Liver (tissue), 9 donors: ENCODE data around the gene TSKU. TPM values are rescaled to one million over a fixed set of nuclear protein-coding genes. Genes with fewer than 3 reads are reported as not detected.

ENCODE experiments used
- DNase-seq: peaks from one replicate; pipeline ENCODE4 v3.0.0-alpha.2; 2017; ENCODE audit warnings: low spot score
- H3K27ac ChIP-seq, 2 donors: one replicate each; pipeline ENCODE4 v1.7.0; 2013; ENCODE audit warnings: inconsistent platforms in 2 of 2, low read length in 2 of 2, control low read depth in 1 of 2, low read depth in 1 of 2, mild to moderate bottlenecking in 1 of 2
- H3K27me3 ChIP-seq, 4 donors: one replicate each; pipeline versions ENCODE4 v1.6.1 to v1.7.0; 2013; ENCODE audit warnings: low read length in 3 of 4, inconsistent platforms in 1 of 4, mild to moderate bottlenecking in 1 of 4, moderate library complexity in 1 of 4; ENCODE audit not compliant: control insufficient read depth in 4 of 4, insufficient read depth in 4 of 4
- H3K36me3 ChIP-seq, 4 donors: one replicate each; pipeline versions ENCODE4 v1.6.1 to v1.7.0; 2013; ENCODE audit warnings: low read length in 3 of 4, mild to moderate bottlenecking in 3 of 4, low read depth in 1 of 4, moderate library complexity in 1 of 4; ENCODE audit not compliant: control insufficient read depth in 4 of 4, insufficient read depth in 3 of 4
- H3K4me1 ChIP-seq, 4 donors: one replicate each; pipeline versions ENCODE4 v1.6.1 to v1.7.0; 2013; ENCODE audit warnings: low read length in 3 of 4, mild to moderate bottlenecking in 3 of 4, moderate library complexity in 1 of 4; ENCODE audit not compliant: control insufficient read depth in 4 of 4, insufficient read depth in 4 of 4
- H3K4me3 ChIP-seq, 3 donors: one replicate each; pipeline versions ENCODE4 v1.6.1 to v1.7.0; 2013; ENCODE audit warnings: low read length in 3 of 3, control low read depth in 1 of 3, low read depth in 1 of 3, mild to moderate bottlenecking in 1 of 3
- H3K9ac ChIP-seq, 2 donors: one replicate each; pipeline ENCODE4 v1.7.0; 2013; ENCODE audit warnings: low read length in 2 of 2, mild to moderate bottlenecking in 2 of 2, moderate library complexity in 2 of 2, control low read depth in 1 of 2, low read depth in 1 of 2
- H3K9me3 ChIP-seq, 4 donors: one replicate each; pipeline versions ENCODE4 v1.6.1 to v1.7.0; 2013; ENCODE audit warnings: low read length in 3 of 4; ENCODE audit not compliant: control insufficient read depth in 4 of 4
- ATF3 ChIP-seq: IDR thresholded peaks from 2 replicates; pipeline ENCODE4 v1.6.1; 2016; ENCODE audit warnings: antibody characterized with exemption
- CTCF ChIP-seq: fragments of 150-350 bp; IDR thresholded peaks from 2 replicates; pipeline ENCODE4 v1.5.1; 2017; ENCODE audit warnings: improper control_type of control experiment, low read depth, low read length; ENCODE audit not compliant: missing input control
- EGR1 ChIP-seq, 2 donors: IDR thresholded peaks; 2 replicates each; pipeline ENCODE4 v1.6.1; 2016 to 2018; ENCODE audit warnings: antibody characterized with exemption in 2 of 2, low read depth in 2 of 2
- FOXA1 ChIP-seq: IDR thresholded peaks from 2 replicates; pipeline ENCODE4 v1.6.1; 2016; ENCODE audit warnings: antibody characterized with exemption
- FOXA2 ChIP-seq: IDR thresholded peaks from 2 replicates; pipeline ENCODE4 v1.6.1; 2016; ENCODE audit warnings: antibody characterized with exemption
- GABPA ChIP-seq, 2 donors: IDR thresholded peaks in 1 of 2; conservative IDR thresholded peaks in 1 of 2; 2 replicates each; pipeline ENCODE4 v1.6.1; 2016; ENCODE audit warnings: antibody characterized with exemption in 2 of 2, mild to moderate bottlenecking in 1 of 2, moderate library complexity in 1 of 2
- HNF4A ChIP-seq, 2 donors: conservative IDR thresholded peaks; 2 replicates each; pipeline ENCODE4 v1.6.1; 2016; ENCODE audit warnings: antibody characterized with exemption in 2 of 2, mild to moderate bottlenecking in 2 of 2
- HNF4G ChIP-seq: IDR thresholded peaks from 2 replicates; pipeline ENCODE4 v1.6.1; 2016; ENCODE audit warnings: antibody characterized with exemption
- JUND ChIP-seq, 2 donors: IDR thresholded peaks; 2 replicates each; pipeline ENCODE4 v1.6.1; 2016; ENCODE audit warnings: antibody characterized with exemption in 2 of 2
- MAX ChIP-seq: IDR thresholded peaks from 2 replicates; pipeline ENCODE4 v1.6.1; 2016; ENCODE audit warnings: antibody characterized with exemption
- NR2F2 ChIP-seq: IDR thresholded peaks from 2 replicates; pipeline ENCODE4 v1.6.1; 2016; ENCODE audit warnings: antibody characterized with exemption
- RAD21 ChIP-seq, 2 donors: IDR thresholded peaks; 2 replicates each; pipeline ENCODE4 v1.6.1; 2016; ENCODE audit warnings: antibody characterized with exemption in 2 of 2, mild to moderate bottlenecking in 2 of 2
- REST ChIP-seq: IDR thresholded peaks from 2 replicates; pipeline ENCODE4 v1.6.1; 2016; ENCODE audit warnings: antibody characterized with exemption, mild to moderate bottlenecking
- RXRA ChIP-seq, 2 donors: IDR thresholded peaks; 2 replicates each; pipeline ENCODE4 v1.6.1; 2017 to 2018; ENCODE audit warnings: antibody characterized with exemption in 2 of 2, mild to moderate bottlenecking in 1 of 2
- SP1 ChIP-seq: IDR thresholded peaks from 2 replicates; pipeline ENCODE4 v1.6.1; 2018; ENCODE audit warnings: antibody characterized with exemption, mild to moderate bottlenecking
- TAF1 ChIP-seq: conservative IDR thresholded peaks from 2 replicates; pipeline ENCODE4 v1.6.1; 2016; ENCODE audit warnings: antibody characterized with exemption, mild to moderate bottlenecking
- YY1 ChIP-seq: IDR thresholded peaks from 2 replicates; pipeline ENCODE4 v1.6.1; 2016; ENCODE audit warnings: antibody characterized with exemption, mild to moderate bottlenecking
- ZBTB33 ChIP-seq: IDR thresholded peaks from 2 replicates; pipeline ENCODE4 v1.6.1; 2016; ENCODE audit warnings: antibody characterized with exemption
- WGBS: extraction: QIAGEN DNeasy Blood & Tissue Kit; methylation state at CpG from one replicate; pipeline ENCODE4 v1.1.7; 2013; 5-methylcytosine and 5-hydroxymethylcytosine counted together
- polyA plus RNA-seq, 2 donors: library from polyadenylated mRNA; stranded (reverse) in 1 of 2; unstranded in 1 of 2; fragments of 200-250 nt in 1 of 2; fragments of >200 nt in 1 of 2; fragmentation: Nextera tagmentation in 1 of 2; extraction: Ambion mirVana in 1 of 2; gene quantifications; one replicate each; pipeline versions ENCODE4 v1.2.1 to v1.2.3, GENCODE V29; 2013 to 2015
- total RNA-seq, 2 donors: library from RNA; depleted of rRNA; stranded (reverse); fragments of >200 nt; gene quantifications; one replicate each; pipeline ENCODE4 v1.2.3, GENCODE V29; 2014
- donor health status: healthy.
- donor health status: healthy.
- donor health status: healthy.
- donor health status: healthy.
- donor health status: healthy.

Gene TSKU
- total and polyA plus RNA-seq, 4 donors, result 3.3 to 492 (median 46.0) TPM

GRCh38 chr11:76734456-76735420 is 48.4 kb upstream of the TSKU start:
- no peak for TF ChIP-seq SP1
- no peak for TF ChIP-seq JUND (IDR thresholded peaks at IDR 0.05)
- TF ChIP-seq ZBTB33, result no peak
- no peak for TF ChIP-seq TAF1
- TF ChIP-seq GABPA (IDR thresholded peaks at IDR 0.05 in 1 of 2, conservative IDR thresholded peaks at IDR 0.05 in 1 of 2), result no peak
- no peak for TF ChIP-seq CTCF
- no peak for TF ChIP-seq EGR1 (IDR thresholded peaks at IDR 0.05; ENCODE audit: low read depth in 2 of 2)
- TF ChIP-seq HNF4G, result no peak
- TF ChIP-seq HNF4A (conservative IDR thresholded peaks at IDR 0.05), result no peak
- no peak for TF ChIP-seq MAX
- no peak for TF ChIP-seq ATF3
- TF ChIP-seq YY1, result no peak
- TF ChIP-seq FOXA2, result no peak
- TF ChIP-seq NR2F2, result no peak
- TF ChIP-seq RAD21 (IDR thresholded peaks at IDR 0.05), result no peak
- no peak for TF ChIP-seq REST
- no peak for TF ChIP-seq FOXA1
- no peak for TF ChIP-seq RXRA (IDR thresholded peaks at IDR 0.05)

More at GRCh38 chr11:76734456-76735420, 48.4 kb upstream of the TSKU start:
- no peak overlapping the region for H3K9ac ChIP-seq
- H3K36me3 ChIP-seq, result no peaks in the 10 kb centered on the region
- no peak for DNase-seq
- no peaks in the 10 kb centered on the region for H3K9me3 ChIP-seq
- WGBS, result 84% methylated on average over 12 of the region's 12 CpGs
- H3K27me3 ChIP-seq, result no peaks in the 10 kb centered on the region
- H3K4me1 ChIP-seq, result peaks cover 0 to 13% (median 4%) of the 10 kb centered on the region in 4 donors
- no peak overlapping the region for H3K27ac ChIP-seq
- no peak overlapping the region for H3K4me3 ChIP-seq
